NCI-H128 (cell line): ENCODE results near the gene FAM149B1.

Source experiments
- DNase-seq: peaks from one replicate; lab custom pipeline; 2025; ENCODE audit not compliant: unreplicated experiment; lab: John Stamatoyannopoulos, UW

Gene FAM149B1

DNA sequence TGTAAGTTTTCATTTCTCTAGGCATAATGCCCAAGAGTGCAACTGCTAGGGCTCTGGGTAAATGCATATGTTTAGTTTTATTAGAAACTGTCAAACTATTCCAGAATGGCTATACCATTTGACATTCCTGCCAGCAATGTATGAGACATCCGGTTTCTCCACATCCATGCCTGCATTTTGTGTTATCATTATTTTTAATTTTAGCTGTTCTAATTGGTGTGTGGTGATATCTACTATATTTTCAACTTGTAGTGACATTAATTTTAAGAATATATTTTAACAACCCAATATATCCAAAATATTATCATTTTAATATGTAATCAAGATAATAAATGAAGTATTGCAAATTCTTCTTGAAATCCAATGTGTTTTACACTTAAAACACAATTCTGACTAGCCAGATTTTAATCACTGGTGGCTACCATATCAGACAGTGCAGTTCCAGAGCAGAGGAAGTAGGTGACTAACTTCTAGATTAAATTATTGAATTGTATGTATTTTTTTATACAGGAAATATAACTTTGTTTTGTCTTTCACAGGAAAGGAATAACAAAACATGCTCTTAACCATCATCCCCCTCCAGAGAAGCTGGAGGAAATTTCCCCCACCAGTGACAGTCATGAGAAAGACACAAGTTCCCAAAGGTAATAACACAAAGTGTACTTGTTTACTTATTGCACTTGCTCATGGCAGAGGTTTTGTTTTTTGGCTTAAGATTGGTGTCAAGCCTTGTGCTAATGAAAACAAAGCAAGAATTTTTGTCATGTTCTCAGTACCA lies 6.4 kb downstream of the FAM149B1 start:
- no peak for DNase-seq

DNA sequence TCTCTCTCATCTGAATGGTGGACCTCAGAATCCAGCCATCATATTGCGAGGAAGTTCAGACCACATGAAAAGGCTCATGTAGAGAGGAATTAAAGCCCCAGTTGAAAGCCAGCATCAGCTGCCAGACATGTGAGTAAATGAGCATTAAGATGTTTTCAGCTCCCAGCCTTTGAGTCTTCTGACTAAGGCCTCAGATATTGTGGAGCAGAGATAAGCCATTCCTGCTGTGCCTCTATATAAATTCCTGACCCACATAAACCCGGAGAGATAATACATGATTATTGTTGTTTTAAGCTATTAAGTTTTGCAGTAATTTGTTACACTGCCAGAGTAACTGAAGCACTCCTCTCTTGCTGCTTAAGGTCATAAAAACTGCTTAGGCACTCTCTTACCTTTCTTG lies 14.6 kb downstream of the FAM149B1 start:
- no peak for DNase-seq

- no peak for DNase-seq
These were observed 15.9 kb downstream of the FAM149B1 start for GRCh38 chr10:73183667-73184281.

GRCh38 chr10:73186266-73186665 lies 18.3 kb downstream of the FAM149B1 start:
- no peak for DNase-seq

DNA sequence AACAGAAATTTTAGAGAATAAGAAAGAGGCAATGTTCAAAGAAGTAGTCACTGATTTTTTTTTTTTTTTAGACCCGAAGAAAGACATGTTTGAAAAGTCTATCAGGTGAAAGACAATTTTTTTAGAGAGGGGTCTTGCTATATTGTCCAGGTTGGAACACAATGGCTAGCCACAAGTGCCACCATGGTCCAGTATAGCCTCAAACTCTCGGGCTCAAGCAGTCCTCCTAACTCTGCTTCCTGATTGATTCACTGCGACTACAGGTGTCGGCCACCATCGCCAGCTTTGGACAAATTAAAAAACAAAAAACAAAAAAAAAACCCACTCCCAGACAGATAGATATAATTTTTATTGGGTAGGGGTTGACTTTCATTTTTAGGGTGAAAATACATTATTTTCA lies 22.3 kb downstream of the FAM149B1 start:
- no peak for DNase-seq

- DNase-seq, result no peak
These were observed 37.2 kb downstream of the FAM149B1 start for GRCh38 chr10:73205081-73205480.

DNA sequence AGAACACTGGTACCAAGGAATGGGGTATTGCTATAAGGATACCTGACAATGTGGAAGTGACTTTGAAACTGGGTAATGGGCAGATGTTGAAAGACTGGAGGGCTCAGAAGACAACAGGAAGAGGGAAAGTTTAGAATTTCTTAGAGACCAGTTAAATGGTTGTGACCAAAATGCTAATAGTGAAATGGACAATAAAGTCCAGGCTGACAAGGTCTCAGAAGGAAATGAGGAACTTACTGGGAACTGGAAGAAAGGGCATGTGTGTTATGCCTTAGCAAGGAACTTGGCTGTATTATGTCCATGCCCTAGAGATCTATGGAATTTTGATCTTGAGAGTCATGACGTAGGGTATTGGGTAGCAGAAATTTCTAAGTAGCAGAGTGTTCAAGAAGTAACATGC lies 38.0 kb downstream of the FAM149B1 start:
- DNase-seq, result no peak

DNA sequence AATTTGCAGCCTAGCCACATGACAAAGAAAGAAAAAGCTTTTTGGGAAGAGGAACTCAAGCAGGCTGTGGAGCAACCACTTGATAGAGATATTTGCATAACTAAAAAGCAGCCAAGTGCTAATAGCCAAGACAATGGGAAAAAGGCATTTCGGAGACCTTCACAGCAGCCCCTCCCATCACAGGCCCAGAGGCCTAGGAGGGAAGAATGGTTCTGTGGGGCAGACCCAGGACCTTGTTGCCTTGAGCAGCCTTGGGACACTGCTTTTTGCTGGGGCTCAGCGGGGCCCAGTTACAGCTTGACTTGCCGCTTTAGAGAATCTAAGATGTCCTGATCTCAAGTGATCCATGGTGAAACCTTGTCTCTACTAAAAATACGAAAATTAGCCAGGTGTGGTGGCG lies 38.5 kb downstream of the FAM149B1 start:
- no peak for DNase-seq

- no peak for DNase-seq
These were observed 40.0 kb downstream of the FAM149B1 start for GRCh38 chr10:73207883-73208282.

GRCh38 chr10:73209705-73210104 lies 41.8 kb downstream of the FAM149B1 start:
- DNase-seq, result no peak

- no peak for DNase-seq
These were observed 42.6 kb downstream of the FAM149B1 start for GRCh38 chr10:73210395-73211105.

GRCh38 chr10:73211106-73211811 lies 43.3 kb downstream of the FAM149B1 start:
- DNase-seq, result no peak

DNA sequence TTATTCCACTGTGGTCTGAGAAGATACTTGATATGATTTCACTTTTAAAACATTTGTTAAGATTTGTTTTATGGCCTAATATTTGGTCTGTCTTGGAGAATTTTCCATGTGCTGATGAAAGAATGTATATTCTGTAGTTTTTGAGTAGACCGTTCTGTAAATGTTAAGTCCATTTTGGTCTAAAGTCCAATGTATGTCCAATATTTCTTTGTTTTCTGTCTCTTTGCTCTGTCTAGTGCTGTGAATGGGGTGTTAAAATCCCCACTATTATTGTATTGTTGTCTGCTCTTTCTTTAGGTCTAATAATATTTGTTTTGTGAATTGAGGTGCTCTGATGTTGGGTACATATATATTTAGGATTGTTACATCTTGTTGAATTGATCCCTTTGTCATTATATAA lies 47.8 kb downstream of the FAM149B1 start:
- no peak for DNase-seq

DNA sequence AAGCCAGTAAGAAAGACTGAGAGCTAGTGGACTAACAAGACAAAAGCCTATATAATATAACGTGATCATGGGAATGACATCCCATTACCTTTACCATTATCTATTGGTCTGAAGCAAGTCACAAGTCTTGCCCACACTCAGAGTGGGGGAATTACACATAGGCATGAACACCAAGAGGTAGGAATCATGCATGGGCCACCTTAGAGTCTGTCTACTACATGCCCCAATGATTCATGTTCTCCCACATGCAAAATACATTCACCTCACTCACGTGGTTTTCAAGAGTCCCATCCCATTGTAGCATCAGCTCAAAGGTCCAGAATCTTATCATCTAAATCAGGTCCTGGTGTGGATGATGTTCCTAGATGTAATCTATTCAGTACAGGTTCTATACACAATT lies 49.7 kb downstream of the FAM149B1 start:
- DNase-seq, result no peak

DNA sequence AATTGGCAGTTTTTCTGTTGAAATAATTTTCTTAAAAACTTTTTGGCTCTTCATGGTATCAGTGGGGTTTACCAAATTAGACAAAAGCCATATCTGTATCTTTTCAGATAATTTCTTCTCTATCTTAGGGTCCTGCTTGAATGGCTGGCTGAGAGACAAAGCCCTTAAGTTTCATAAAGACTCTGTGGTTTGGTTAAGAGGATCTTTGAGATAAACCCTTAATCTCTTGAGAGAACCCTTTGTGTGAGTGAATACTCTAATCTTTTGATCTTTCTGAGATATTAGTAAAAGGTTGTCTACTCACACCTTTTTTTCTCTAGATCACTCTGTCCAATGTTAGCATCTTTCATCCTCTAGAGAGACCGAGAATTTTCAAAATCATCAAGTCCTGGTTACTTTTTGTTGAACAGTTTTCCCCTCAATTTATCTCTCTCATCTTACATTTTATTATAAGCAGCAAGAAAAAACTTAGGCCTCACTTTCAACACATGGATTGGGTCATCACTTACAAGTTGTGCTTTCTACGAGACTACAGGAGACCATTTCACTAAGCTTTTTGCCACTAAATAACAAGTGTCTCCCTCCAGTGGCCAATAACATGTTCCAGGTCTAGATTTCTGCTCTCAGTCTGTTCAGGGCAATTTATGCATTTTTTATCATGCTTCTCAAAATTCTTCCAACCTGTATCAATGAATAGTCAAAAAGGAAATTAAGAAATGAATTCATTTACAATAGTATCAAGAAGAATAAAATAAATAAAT lies 50.7 kb downstream of the FAM149B1 start:
- no peak for DNase-seq

GRCh38 chr10:73219384-73219783 lies 51.5 kb downstream of the FAM149B1 start:
- no peak for DNase-seq

- DNase-seq, result no peak
These were observed 53.1 kb downstream of the FAM149B1 start for GRCh38 chr10:73220989-73221388.

GRCh38 chr10:73225518-73225917 lies 57.6 kb downstream of the FAM149B1 start:
- no peak for DNase-seq

DNA sequence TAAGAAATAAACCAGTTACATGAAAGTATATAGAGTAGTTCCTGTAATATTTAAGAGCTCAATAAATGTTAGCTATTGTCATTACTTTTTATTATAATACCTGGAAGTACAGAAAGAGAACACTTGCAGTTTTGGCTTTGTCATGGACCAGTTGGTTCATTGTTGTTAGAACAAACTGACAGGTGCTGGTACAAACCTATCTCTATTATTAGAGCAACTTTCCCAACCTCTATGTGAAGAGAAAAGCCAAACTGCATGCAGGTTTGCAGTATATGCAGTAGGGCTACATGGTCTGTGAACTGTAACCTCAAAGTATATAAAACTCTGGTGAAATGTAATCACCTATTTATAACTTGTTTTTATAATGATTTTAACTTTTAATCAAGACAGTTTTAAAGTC lies 58.7 kb downstream of the FAM149B1 start:
- DNase-seq, result no peak

- no peak for DNase-seq
These were observed 60.3 kb downstream of the FAM149B1 start for GRCh38 chr10:73228247-73228646.

GRCh38 chr10:73229567-73229966 lies 61.6 kb downstream of the FAM149B1 start:
- no peak for DNase-seq
